ENCODE data around the gene DHRSX. TPM values are rescaled to one million over a fixed set of nuclear protein-coding genes. Genes with fewer than 3 reads are reported as not detected.
"Not testable (repeated sequence)": the region's sequence is repeated elsewhere in the genome, so short reads cannot be mapped to it uniquely, and the experiment has no call there.

DHRSX gene
- polyA plus RNA-seq, 3 donors, result 27.2 to 34.9 (median 34.5) TPM

DNA sequence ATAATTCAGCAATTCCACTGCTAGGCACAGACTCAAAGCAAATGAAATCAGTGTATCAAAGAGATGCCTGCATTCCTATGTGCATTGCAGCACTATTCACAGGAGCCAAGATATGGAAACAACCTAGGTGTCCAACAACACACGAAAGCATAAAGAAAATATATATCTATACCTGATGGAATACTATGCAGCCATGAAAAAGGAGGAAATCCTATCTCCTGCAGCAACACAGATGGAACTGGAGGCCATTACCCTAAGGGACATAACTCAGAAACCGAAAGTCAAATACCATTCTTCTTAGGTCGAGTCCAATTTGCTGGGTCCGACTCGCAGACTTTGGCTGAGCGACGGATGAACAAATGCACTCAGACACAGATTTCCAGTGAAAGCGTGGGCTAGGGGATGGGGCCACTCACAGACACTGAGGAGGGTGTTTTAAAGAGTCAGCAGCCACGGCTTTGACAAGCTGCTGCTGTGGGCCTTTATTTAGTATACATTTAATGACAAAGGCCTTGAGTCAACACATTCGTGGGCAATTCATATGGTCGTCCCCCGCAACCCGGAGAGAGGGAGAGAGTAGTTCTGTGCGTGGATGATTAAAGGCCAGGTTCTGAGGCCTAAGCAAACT, 93.8 kb downstream of the DHRSX start:
- DNase-seq (ENCODE audit: low read depth in 3 of 3, low spot score in 2 of 3), result no peak

DNA sequence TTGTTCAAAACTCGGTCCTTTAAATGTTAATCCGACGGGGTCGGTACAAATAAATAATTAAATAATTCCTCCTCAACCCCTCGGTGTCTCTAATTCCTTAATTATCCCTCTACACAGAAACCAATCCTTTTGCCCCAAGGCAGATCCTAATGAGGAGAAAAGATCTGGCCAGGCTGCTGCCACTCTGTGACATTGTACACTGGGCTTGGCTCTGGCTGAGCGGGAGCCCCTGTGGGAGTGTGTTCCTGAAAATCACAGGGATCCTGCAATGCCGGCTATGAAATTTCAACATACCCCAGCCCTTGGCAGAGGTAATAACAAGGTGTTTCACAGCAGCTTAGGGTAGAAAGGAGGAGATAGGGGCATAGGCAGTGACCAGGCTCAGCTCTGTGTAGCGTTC, 96.0 kb downstream of the DHRSX start:
- no peak for DNase-seq (ENCODE audit: low read depth in 3 of 3, low spot score in 2 of 3)

GRCh38 chrX:2402361-2402690, 98.5 kb downstream of the DHRSX start:
- no peak for DNase-seq (ENCODE audit: low read depth in 3 of 3, low spot score in 2 of 3)

DNA sequence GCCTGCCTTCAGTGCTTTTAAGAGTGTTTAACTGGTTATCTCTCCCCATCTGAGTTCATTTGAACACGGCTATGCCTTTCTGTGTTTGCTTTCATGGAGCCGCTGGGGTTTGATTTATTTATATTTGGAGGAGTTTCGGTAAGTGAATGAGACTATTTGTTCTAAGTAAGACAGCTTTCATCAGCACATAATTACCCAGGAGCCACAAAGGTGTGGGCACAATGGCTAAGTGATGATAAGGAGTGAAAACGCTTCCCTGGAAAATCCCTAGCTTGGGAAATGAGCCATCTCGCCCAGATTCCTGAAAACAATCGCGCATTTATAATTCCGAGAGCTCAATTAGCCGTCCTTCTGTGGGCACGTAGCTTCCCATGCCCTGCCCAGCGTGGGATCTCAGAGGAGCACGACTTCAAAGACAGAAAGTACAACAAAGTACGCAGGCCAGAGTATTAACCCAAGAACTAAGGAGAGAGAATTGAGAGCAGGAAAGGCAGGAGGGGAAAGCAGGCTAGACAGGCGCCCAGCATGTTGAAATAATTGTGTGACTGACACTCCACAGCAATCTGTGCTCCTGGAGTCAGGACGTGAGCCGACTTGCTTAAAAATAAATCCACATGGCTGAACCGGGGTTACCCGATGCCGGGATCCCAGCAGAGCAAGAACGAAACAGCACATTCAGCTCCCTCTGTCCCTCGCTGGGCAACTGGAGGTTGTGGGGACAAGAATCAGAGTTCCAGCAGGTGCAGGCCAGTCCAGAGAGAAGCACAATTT, 99.0 kb downstream of the DHRSX start:
- DNase-seq (ENCODE audit: low read depth in 3 of 3, low spot score in 2 of 3), result peak in 2 of 3 donors; percentile 4 to 12

GRCh38 chrX:2401201-2401589, 99.6 kb downstream of the DHRSX start:
- no peak for DNase-seq (ENCODE audit: low read depth in 3 of 3, low spot score in 2 of 3)

- DNase-seq (ENCODE audit: low read depth in 3 of 3, low spot score in 2 of 3), result no peak
Measured at GRCh38 chrX:2398064-2398656, 102.6 kb downstream of the DHRSX start.

DNA sequence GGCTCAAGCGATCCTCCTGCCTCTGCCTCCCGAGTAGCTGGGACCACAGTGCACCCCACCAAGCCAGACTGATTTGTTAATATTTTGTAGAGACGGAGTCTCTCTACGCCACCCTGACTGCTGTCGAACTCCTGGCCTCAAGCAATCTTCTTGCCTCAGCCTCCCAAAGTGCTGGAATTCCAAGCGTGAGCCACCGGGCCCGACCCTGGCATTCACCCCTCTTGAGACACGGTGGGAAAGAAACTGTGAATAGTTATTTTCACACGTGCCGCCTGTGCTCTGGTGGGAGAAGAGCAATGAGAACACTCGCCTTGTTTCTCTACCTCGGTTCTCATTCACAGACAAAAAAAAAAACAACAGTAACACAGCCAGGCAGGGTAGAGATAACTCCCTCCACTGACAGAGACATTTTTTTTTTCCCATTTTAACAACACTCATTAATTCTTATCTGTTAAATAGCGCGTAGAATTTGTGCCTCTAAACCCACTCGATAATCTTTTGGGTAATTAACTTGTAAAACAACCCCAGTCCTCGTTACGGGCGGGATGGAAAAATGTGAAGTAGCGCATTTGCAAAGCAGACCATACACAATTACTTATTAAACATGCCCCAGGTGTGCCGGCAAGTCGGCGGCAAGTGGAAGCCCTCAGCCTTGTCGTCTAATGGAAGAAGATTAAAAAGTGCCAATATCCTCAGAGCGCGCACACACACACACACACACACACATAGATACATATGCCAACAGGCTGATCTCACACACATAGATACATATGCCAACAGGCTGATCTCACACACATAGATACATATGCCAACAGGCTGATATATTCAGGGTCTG, 103.3 kb downstream of the DHRSX start:
- no peak for DNase-seq (ENCODE audit: low read depth in 3 of 3, low spot score in 2 of 3)

GRCh38 chrX:2395261-2395992, 105.3 kb downstream of the DHRSX start:
- DNase-seq (ENCODE audit: low read depth in 3 of 3, low spot score in 2 of 3), result no peak

- DNase-seq (ENCODE audit: low read depth in 3 of 3, low spot score in 2 of 3), result no peak
Measured at GRCh38 chrX:2391869-2392606, 108.7 kb downstream of the DHRSX start.

- no peak for DNase-seq (ENCODE audit: low read depth in 3 of 3, low spot score in 2 of 3)
Measured at GRCh38 chrX:2390754-2391153, 110.0 kb downstream of the DHRSX start.

DNA sequence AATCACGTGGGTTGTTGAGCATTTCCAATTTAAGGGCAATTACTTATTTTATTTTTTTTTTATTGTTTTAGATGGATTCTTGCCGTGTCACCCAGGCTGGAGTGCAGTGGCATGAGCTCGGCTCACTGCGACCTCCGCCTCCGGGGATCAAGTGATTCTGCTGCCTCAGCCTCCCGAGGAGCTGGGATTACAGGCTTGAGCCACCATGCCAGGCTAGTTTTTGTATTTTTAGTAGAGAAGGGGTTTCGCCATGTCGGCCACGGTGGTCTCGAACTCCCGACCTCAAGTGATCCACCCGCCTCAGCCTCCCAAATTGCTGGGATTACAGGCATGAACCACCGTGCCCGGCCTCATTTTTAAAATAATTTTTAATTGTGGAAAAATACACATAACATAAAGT, 111.0 kb downstream of the DHRSX start:
- DNase-seq (ENCODE audit: low read depth in 3 of 3, low spot score in 2 of 3), result not testable (repeated sequence)

GRCh38 chrX:2389324-2389723, 111.5 kb downstream of the DHRSX start:
- no peak for DNase-seq (ENCODE audit: low read depth in 3 of 3, low spot score in 2 of 3)

GRCh38 chrX:2388669-2389068, 112.1 kb downstream of the DHRSX start:
- no peak for DNase-seq (ENCODE audit: low read depth in 3 of 3, low spot score in 2 of 3)

DNA sequence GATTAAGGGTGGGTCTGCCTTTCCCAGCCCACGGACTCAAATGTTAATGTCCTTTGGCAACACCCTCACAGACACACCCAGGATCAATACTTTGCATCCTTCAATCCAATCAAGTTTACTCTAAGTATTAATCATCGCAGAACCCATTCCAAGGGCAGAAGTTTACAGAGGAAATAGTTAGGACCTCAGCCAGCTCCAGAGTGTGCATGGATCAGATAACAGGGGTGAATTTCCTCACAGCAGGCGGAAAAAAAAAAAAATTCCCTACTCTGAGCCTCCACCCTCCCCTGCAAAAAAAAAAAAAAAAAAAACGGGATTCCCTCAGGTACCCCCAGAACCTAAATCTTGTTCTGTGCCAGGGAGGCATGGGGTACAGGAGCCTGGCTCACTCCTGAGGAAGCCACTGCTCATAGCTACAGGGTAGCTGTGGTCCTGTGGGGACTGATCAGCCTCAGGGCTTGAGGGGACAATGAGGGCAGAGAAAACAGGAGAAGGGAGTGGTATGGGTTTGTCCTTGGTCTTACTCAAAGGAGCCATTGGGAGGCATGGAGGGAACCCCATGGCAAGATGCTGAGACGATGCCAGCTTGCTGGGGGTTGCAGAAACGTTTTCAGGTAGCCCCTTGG, 113.0 kb downstream of the DHRSX start:
- no peak for DNase-seq (ENCODE audit: low read depth in 3 of 3, low spot score in 2 of 3)

GRCh38 chrX:2385224-2385623, 115.6 kb downstream of the DHRSX start:
- DNase-seq (ENCODE audit: low read depth in 3 of 3, low spot score in 2 of 3), result no peak

DNA sequence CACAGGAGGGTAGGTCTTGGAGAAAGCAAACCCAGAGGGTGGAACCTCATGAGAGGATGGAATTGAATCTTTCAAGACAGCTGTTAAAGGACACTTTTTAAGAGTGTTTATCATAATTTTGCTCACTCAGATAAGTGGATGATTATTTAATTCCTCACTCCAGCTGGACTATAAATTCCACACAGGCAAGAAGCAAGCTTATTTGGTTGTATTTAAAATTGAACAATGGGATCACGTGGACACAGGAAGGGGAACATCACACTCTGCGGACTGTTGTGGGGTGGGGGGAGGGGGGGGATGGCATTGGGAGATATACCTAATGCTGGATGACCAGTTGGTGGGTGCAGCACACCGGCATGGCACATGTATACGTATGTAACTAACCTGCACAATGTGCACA, 116.3 kb downstream of the DHRSX start:
- no peak for DNase-seq (ENCODE audit: low read depth in 3 of 3, low spot score in 2 of 3)

GRCh38 chrX:2383735-2384134, 117.0 kb downstream of the DHRSX start:
- DNase-seq (ENCODE audit: low read depth in 3 of 3, low spot score in 2 of 3), result no peak

DNA sequence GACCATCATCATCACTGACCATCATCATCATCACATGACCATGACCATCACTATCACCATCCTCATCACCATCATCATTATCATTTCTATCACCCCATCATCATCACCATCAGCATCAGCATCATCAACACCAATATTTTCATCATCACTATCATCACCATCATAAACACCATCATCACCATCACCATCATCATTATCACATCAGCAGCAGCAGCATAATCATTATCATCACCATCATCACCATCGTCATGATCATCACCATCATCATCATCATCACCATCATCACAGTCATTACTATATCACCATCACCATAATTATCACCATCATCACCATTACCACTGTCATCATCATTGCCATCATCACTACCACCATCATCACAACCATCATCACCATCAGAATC, 117.6 kb downstream of the DHRSX start:
- no peak for DNase-seq (ENCODE audit: low read depth in 3 of 3, low spot score in 2 of 3)

GRCh38 chrX:2382433-2383048, 118.2 kb downstream of the DHRSX start:
- DNase-seq (ENCODE audit: low read depth in 3 of 3, low spot score in 2 of 3), result not testable (repeated sequence)

Measured in right renal cortex interstitium (tissue), 3 donors.